PFSK-1 (cell line): ENCODE measurements around the gene LMTK3.

Experiments
- POLR2AphosphoS5 ChIP-seq: IDR thresholded peaks from 2 replicates; pipeline ENCODE4 v1.6.1; 2012; ENCODE audit warnings: low read depth, mild to moderate bottlenecking, control low read depth, low read length, moderate library complexity
- REST ChIP-seq, 2 experiments: IDR thresholded peaks; 2 replicates each; pipeline versions ENCODE4 v1.6.1 to v1.8.0; 2011 to 2012; ENCODE audit warnings: low read depth in 2 of 2, low read length in 2 of 2, control low read depth in 1 of 2, inconsistent platforms in 1 of 2, mild to moderate bottlenecking in 1 of 2, moderate library complexity in 1 of 2; ENCODE audit not compliant: insufficient read depth in 1 of 2
- TAF1 ChIP-seq: IDR thresholded peaks from 2 replicates; pipeline ENCODE4 v1.6.1; 2012; ENCODE audit warnings: low read length, control low read depth, borderline replicate concordance; ENCODE audit not compliant: insufficient read depth

- TF ChIP-seq POLR2AphosphoS5 = no peak
- no peak for TF ChIP-seq REST (IDR thresholded peaks at IDR 0.05; ENCODE audit: insufficient read depth in 1 of 2, low read depth in 2 of 2, low read length in 2 of 2)
- no peak for TF ChIP-seq TAF1
These were observed 49.8 kb upstream of the LMTK3 start for GRCh38 chr19:48561412-48561811.
